GM12878 (cell line): ENCODE measurements around the gene KIF9. TPM values are rescaled to one million over a fixed set of nuclear protein-coding genes. Genes with fewer than 3 reads are reported as not detected.
A peak's percentile ranks its signal among the peaks of the same experiment; 100 is the strongest.

Experiments used
- ATF2 ChIP-seq: IDR thresholded peaks from 2 replicates; pipeline ENCODE4 v1.6.1; 2012; ENCODE audit warnings: low read length, inconsistent platforms
- BACH1 ChIP-seq: fragments of 450-650 bp; IDR thresholded peaks from 2 replicates; pipeline ENCODE4 v1.6.1; 2017; ENCODE audit warnings: mild to moderate bottlenecking, borderline replicate concordance
- EGR1 ChIP-seq, 2 experiments: IDR thresholded peaks; 1 replicate in 1 of 2; 2 replicates in 1 of 2; pipeline ENCODE4 v1.6.1; 2011 to 2012; ENCODE audit warnings: low read depth in 2 of 2, low read length in 2 of 2, borderline replicate concordance in 1 of 2, mild to moderate bottlenecking in 1 of 2, moderate library complexity in 1 of 2
- ESRRA ChIP-seq: IDR thresholded peaks from 2 replicates; pipeline ENCODE4 v1.6.1; 2012; ENCODE audit warnings: mild to moderate bottlenecking, low read length, improper control_type of control experiment
- FOS ChIP-seq: IDR thresholded peaks from 3 replicates; pipeline ENCODE4 v1.6.1; 2011; ENCODE audit warnings: borderline replicate concordance; ENCODE audit not compliant: insufficient read length; ENCODE audit errors: extremely low read depth
- GATAD2B ChIP-seq: fragments of 450-650 bp; conservative IDR thresholded peaks from 2 replicates; pipeline ENCODE4 v1.6.1; 2017; ENCODE audit warnings: low read depth, mild to moderate bottlenecking, moderate library complexity
- HDAC6 ChIP-seq: fragments of 200-600 bp; sonication (generic); IDR thresholded peaks from one replicate; pipeline ENCODE4 v1.8.0; 2017; ENCODE audit warnings: antibody characterized with exemption; ENCODE audit not compliant: unreplicated experiment
- HSF1 ChIP-seq: fragments of 150-350 bp; IDR thresholded peaks from 2 replicates; pipeline ENCODE4 v1.6.1; 2014; ENCODE audit warnings: mild to moderate bottlenecking, low read depth, low read length
- IKZF1 ChIP-seq: fragments of 450-650 bp; conservative IDR thresholded peaks from 2 replicates; pipeline ENCODE4 v1.6.1; 2017; ENCODE audit warnings: antibody characterized with exemption, mild to moderate bottlenecking
- MAX ChIP-seq: IDR thresholded peaks from 2 replicates; pipeline ENCODE4 v1.6.1; 2012; ENCODE audit warnings: low read depth, low read length, improper control_type of control experiment
- MYB ChIP-seq: fragments of 150-350 bp; IDR thresholded peaks from 2 replicates; pipeline ENCODE4 v1.6.1; 2014; ENCODE audit warnings: mild to moderate bottlenecking, low read depth, low read length, borderline replicate concordance
- PAX5 ChIP-seq: IDR thresholded peaks from 2 replicates; pipeline ENCODE4 v1.6.1; 2011; ENCODE audit warnings: low read depth, low read length, borderline replicate concordance
- PML ChIP-seq: IDR thresholded peaks from 2 replicates; pipeline ENCODE4 v1.6.1; 2012; ENCODE audit warnings: low read length, inconsistent platforms
- RAD21 ChIP-seq: IDR thresholded peaks from 2 replicates; pipeline ENCODE4 v1.6.1; 2011; ENCODE audit warnings: mild to moderate bottlenecking, low read depth, low read length, moderate library complexity; ENCODE audit not compliant: insufficient read depth
- RBBP5 ChIP-seq: fragments of 200-600 bp; sonication (generic); conservative IDR thresholded peaks from 2 replicates; pipeline ENCODE4 v1.6.1; 2016
- RUNX3 ChIP-seq: IDR thresholded peaks from 2 replicates; pipeline ENCODE4 v1.6.1; 2012; ENCODE audit warnings: low read length, inconsistent platforms
- SMAD1 ChIP-seq: fragments of 450-650 bp; IDR thresholded peaks from 2 replicates; pipeline ENCODE4 v1.6.1; 2018; ENCODE audit warnings: mild to moderate bottlenecking, low read depth; ENCODE audit not compliant: partially characterized antibody
- ZBTB11 ChIP-seq: fragments of 450-650 bp; formaldehyde crosslinking; IDR thresholded peaks from 2 replicates; pipeline ENCODE4 v1.5.0; 2022; ENCODE audit warnings: mild to moderate bottlenecking, missing genetic modification characterization
- ZNF592 ChIP-seq: fragments of 450-650 bp; IDR thresholded peaks from 2 replicates; pipeline ENCODE4 v1.6.1; 2017; ENCODE audit warnings: mild to moderate bottlenecking, moderate library complexity
- polyA plus RNA-seq, 11 experiments: library from polyadenylated mRNA; depleted of rRNA in 4 of 11; unstranded in 6 of 11; stranded (reverse) in 5 of 11; fragments of >200 nt; fragmentation: Nextera tagmentation in 4 of 11; fragmentation: Illumina TruSeq in 1 of 11; extraction: Ambion mirVana in 4 of 11; extraction: Trizol in 1 of 11; gene quantifications; 1 replicate in 1 of 11; 2 replicates in 10 of 11; pipeline versions ENCODE4 v1.2.1 to v1.2.3, GENCODE V29; 2011 to 2016; ENCODE audit warnings: inconsistent platforms in 2 of 11, missing spikeins in 2 of 11, low read depth in 1 of 11
- total RNA-seq, 4 experiments: library from RNA; depleted of rRNA in 3 of 4; stranded (reverse); fragments of >200 nt in 3 of 4; fragmentation: Illumina TruSeq in 1 of 4; extraction: Trizol in 1 of 4; gene quantifications; 2 replicates each; pipeline versions ENCODE4 v1.2.1 to v1.2.3, GENCODE V29; 2013 to 2021

KIF9 gene
- total and polyA plus RNA-seq, 10 of the 15 experiments (the other 5 are each of a cell fraction or from before 2014, with no cell fraction given), result 3.0 to 10.2 (median 5.9) TPM

- TF ChIP-seq PAX5, result peak; percentile 51; the same call in 1 of the 2 replicates
- TF ChIP-seq ZBTB11 (CRISPR knock-in tag), result no peak
- peak; percentile 99 for TF ChIP-seq MAX
- TF ChIP-seq EGR1 (IDR thresholded peaks at IDR 0.05; ENCODE audit: borderline replicate concordance in 1 of 2, low read depth in 2 of 2, low read length in 2 of 2), result peak; percentile 68 to 79
- TF ChIP-seq PML, result no peak; the same call in 1 of the 2 replicates
- no peak for TF ChIP-seq HDAC6
- peak; percentile 96 for TF ChIP-seq IKZF1
- TF ChIP-seq ATF2, result peak; percentile 29; the same call in 1 of the 2 replicates
- 0 out of 2 replicates have a peak, but pooled peaks have one; percentile 44 for TF ChIP-seq RBBP5
- TF ChIP-seq BACH1, result peak; percentile 62; the same call in 1 of the 2 replicates
- no peak for TF ChIP-seq FOS
- TF ChIP-seq ESRRA, result no peak; the same call in 1 of the 2 replicates
- peak; percentile 55 for TF ChIP-seq RUNX3
- peak; percentile 97 for TF ChIP-seq GATAD2B
- no peak; the same call in 1 of the 2 replicates for TF ChIP-seq MYB
- TF ChIP-seq RAD21, result no peak
- no peak for TF ChIP-seq ZNF592
- TF ChIP-seq SMAD1, result no peak
- no peak for TF ChIP-seq HSF1
Measured at GRCh38 chr3:47282424-47283192, at the start of gene KIF9, which contains the start of gene KLHL18 (continued).
